IMR-90 (cell line): ENCODE results near the gene CCNI2. TPM values are rescaled to one million over a fixed set of nuclear protein-coding genes. Genes with fewer than 3 reads are reported as not detected.

Experiments
- ATAC-seq: fragments of 200-7000 bp; cut with Tn5 transposase; 2 replicates; pipeline ENCODE4 v1.9.1; 2020; ENCODE audit warnings: low read depth, mild to moderate bottlenecking, moderate library complexity
- BruUV-seq: library from RNA; stranded (reverse); fragments of 400-500 nt; replicated peaks from 2 replicates; lab custom pipeline; 2021; lab: Mats Ljungman, UMichigan
- CTCF ChIA-PET: fragments of 300-600 bp; formaldehyde crosslinking; extraction: SDS; loops from one replicate; lab custom pipeline; 2021; ENCODE audit warnings: antibody characterized with exemption; lab: Yijun Ruan, JAX
- POLR2A ChIA-PET: fragments of 300-600 bp; sonication (Branson Sonifier 250); formaldehyde crosslinking; loops from one replicate; lab custom pipeline; 2022; ENCODE audit warnings: antibody characterized with exemption; ENCODE audit not compliant: unreplicated experiment; lab: Charles Lee
- DNase-seq: peaks from one replicate; pipeline ENCODE4 v3.0.0; 2013
- H2AFZ ChIP-seq: replicated peaks from 2 replicates; pipeline ENCODE3; 2013; ENCODE audit warnings: low read length, mild to moderate bottlenecking; ENCODE audit not compliant: poor library complexity
- H2AK5ac ChIP-seq: 2 replicates; pipeline ENCODE4 v1.6.1; 2013; ENCODE audit warnings: low read depth, low read length, inconsistent platforms
- H2AK9ac ChIP-seq: replicated peaks from 2 replicates; pipeline ENCODE3; 2013; ENCODE audit warnings: mild to moderate bottlenecking, low read depth, low read length, moderate library complexity; ENCODE audit not compliant: poor library complexity
- H2BK120ac ChIP-seq: 2 replicates; pipeline ENCODE4 v1.6.1; 2013; ENCODE audit warnings: low read depth, low read length, inconsistent platforms
- H2BK15ac ChIP-seq: 3 replicates; pipeline ENCODE4 v1.6.1; 2013; ENCODE audit warnings: low read depth, low read length, inconsistent platforms
- H2BK20ac ChIP-seq: 2 replicates; pipeline ENCODE4 v1.6.1; 2013; ENCODE audit warnings: low read depth, mild to moderate bottlenecking, inconsistent platforms, low read length, moderate library complexity
- H2BK5ac ChIP-seq: 2 replicates; pipeline ENCODE4 v1.6.1; 2013; ENCODE audit warnings: mild to moderate bottlenecking, low read depth, low read length, inconsistent platforms; ENCODE audit not compliant: poor library complexity, severe bottlenecking
- H3K14ac ChIP-seq: replicated peaks from 2 replicates; pipeline ENCODE4 v1.6.1; 2013; ENCODE audit warnings: low read depth, low read length, inconsistent platforms
- H3K18ac ChIP-seq: 2 replicates; pipeline ENCODE4 v1.6.1; 2013; ENCODE audit warnings: low read depth, low read length, control low read depth
- H3K23ac ChIP-seq: 2 replicates; pipeline ENCODE4 v1.6.1; 2013; ENCODE audit warnings: low read depth, low read length, inconsistent platforms
- H3K27ac ChIP-seq: 2 replicates; pipeline ENCODE4 v1.5.1; 2013; ENCODE audit warnings: mild to moderate bottlenecking, control low read depth, low read length; ENCODE audit not compliant: insufficient read depth
- H3K27me3 ChIP-seq: 2 replicates; pipeline ENCODE4 v1.6.1; 2013; ENCODE audit warnings: low read length; ENCODE audit not compliant: control insufficient read depth, insufficient read depth
- H3K36me3 ChIP-seq: 2 replicates; pipeline ENCODE4 v1.6.1; 2013; ENCODE audit warnings: low read length, mixed read lengths; ENCODE audit not compliant: control insufficient read depth, insufficient read depth
- H3K4ac ChIP-seq: 2 replicates; pipeline ENCODE4 v1.6.1; 2013; ENCODE audit warnings: low read depth, low read length, inconsistent platforms
- H3K4me1 ChIP-seq: 2 replicates; pipeline ENCODE4 v1.6.1; 2013; ENCODE audit warnings: low read length, mixed read lengths; ENCODE audit not compliant: control insufficient read depth, insufficient read depth
- H3K4me2 ChIP-seq: 2 replicates; pipeline ENCODE4 v1.6.1; 2013; ENCODE audit warnings: low read depth, mild to moderate bottlenecking, control low read depth, low read length, moderate library complexity
- H3K4me3 ChIP-seq: 2 replicates; pipeline ENCODE4 v1.5.1; 2013; ENCODE audit warnings: low read depth, mild to moderate bottlenecking, control low read depth, low read length, moderate library complexity; ENCODE audit not compliant: insufficient read depth
- H3K56ac ChIP-seq: 2 replicates; pipeline ENCODE4 v1.6.1; 2013; ENCODE audit warnings: low read length, inconsistent platforms; ENCODE audit not compliant: insufficient read depth; ENCODE audit errors: extremely low read depth
- H3K79me1 ChIP-seq, 2 experiments: 2 replicates each; pipeline ENCODE4 v1.6.1; 2013; ENCODE audit warnings: low read length in 2 of 2, inconsistent platforms in 1 of 2, low read depth in 1 of 2
- H3K9ac ChIP-seq: 2 replicates; pipeline ENCODE4 v1.6.1; 2013; ENCODE audit warnings: low read depth, low read length, control low read depth
- H3K9me1 ChIP-seq: 2 replicates; pipeline ENCODE4 v1.6.1; 2013; ENCODE audit warnings: low read length, inconsistent platforms; ENCODE audit not compliant: insufficient read depth
- H3K9me3 ChIP-seq: 2 replicates; pipeline ENCODE4 v1.6.1; 2013; ENCODE audit warnings: low read length; ENCODE audit not compliant: control insufficient read depth, insufficient read depth
- H4K20me1 ChIP-seq: 2 replicates; pipeline ENCODE4 v1.6.1; 2013; ENCODE audit warnings: low read length, inconsistent platforms; ENCODE audit not compliant: insufficient read depth
- H4K5ac ChIP-seq: 2 replicates; pipeline ENCODE4 v1.6.1; 2013; ENCODE audit warnings: mild to moderate bottlenecking, low read depth, low read length, control low read depth
- H4K8ac ChIP-seq, 2 experiments: 2 replicates each; pipeline ENCODE4 v1.6.1; 2013; ENCODE audit warnings: low read depth in 2 of 2, low read length in 2 of 2, control low read depth in 1 of 2, inconsistent platforms in 1 of 2
- H4K91ac ChIP-seq: 2 replicates; pipeline ENCODE4 v1.6.1; 2013; ENCODE audit warnings: low read depth, low read length, inconsistent platforms; ENCODE audit not compliant: insufficient read depth
- CHD1 ChIP-seq: IDR thresholded peaks from 2 replicates; pipeline ENCODE4 v1.6.1; 2012; ENCODE audit warnings: low read depth, low read length, improper control_type of control experiment
- FOS ChIP-seq: fragments of 150-350 bp; IDR thresholded peaks from 2 replicates; pipeline ENCODE4 v1.6.1; 2016; ENCODE audit warnings: low read depth, low read length
- MAFK ChIP-seq: IDR thresholded peaks from 2 replicates; pipeline ENCODE4 v1.6.1; 2012; ENCODE audit warnings: low read depth, low read length, improper control_type of control experiment
- MXI1 ChIP-seq: IDR thresholded peaks from 2 replicates; pipeline ENCODE4 v1.6.1; 2012; ENCODE audit warnings: low read depth, mild to moderate bottlenecking, low read length, moderate library complexity, borderline replicate concordance
- POLR2A ChIP-seq: IDR thresholded peaks from 2 replicates; pipeline ENCODE4 v1.6.1; 2012; ENCODE audit warnings: mild to moderate bottlenecking, low read depth, low read length
- RAD21 ChIP-seq: IDR thresholded peaks from 2 replicates; pipeline ENCODE4 v1.6.1; 2012; ENCODE audit warnings: low read length, improper control_type of control experiment
- RFX5 ChIP-seq: IDR thresholded peaks from 2 replicates; pipeline ENCODE4 v1.8.0; 2012; ENCODE audit warnings: low read depth, mild to moderate bottlenecking, low read length, moderate library complexity
- SMC3 ChIP-seq: fragments of 150-350 bp; IDR thresholded peaks from 2 replicates; pipeline ENCODE4 v1.6.1; 2016; ENCODE audit warnings: low read depth, mild to moderate bottlenecking, antibody characterized with exemption, low read length, moderate library complexity
- WGBS, 2 experiments: methylation state at CpG; one replicate each; pipeline versions ENCODE4 v1.1.5 to v1.1.7; 2013; ENCODE audit warnings: missing lambda C conversion rate in 2 of 2; ENCODE audit not compliant: insufficient read length in 1 of 2; ENCODE audit errors: extremely low coverage in 2 of 2; 5-methylcytosine and 5-hydroxymethylcytosine counted together
- dilution Hi-C: fragments of 300-500 bp; cut with HindIII; formaldehyde crosslinking; loops from one replicate; pipeline ENCODE4 v1.14.3; 2018; ENCODE audit warnings: low sequenced_read_pairs; ENCODE audit not compliant: unreplicated experiment
- in situ Hi-C: fragments of 300-500 bp; cut with MboI; formaldehyde crosslinking; loops from 3 replicates; pipeline ENCODE4 v1.14.3; 2019; ENCODE audit warnings: low sequenced_read_pairs, inconsistent platforms, mixed read lengths
- intact Hi-C: fragments of 100-400 bp; cut with micrococcal nuclease; formaldehyde crosslinking; loops from 2 replicates; pipeline ENCODE4 v1.10.0; 2022
- polyA plus RNA-seq, 3 experiments: library from polyadenylated mRNA; depleted of rRNA; stranded (reverse); fragments of >200 nt; gene quantifications; 2 replicates each; pipeline ENCODE4 v1.2.3, GENCODE V29; 2012; ENCODE audit warnings: low replicate concordance in 1 of 3
- total RNA-seq: library from RNA; depleted of rRNA; stranded (reverse); fragments of >200 nt; gene quantifications from 2 replicates; pipeline ENCODE4 v1.2.3, GENCODE V29; 2012

The CCNI2 gene
- total and polyA plus RNA-seq, 2 of the 4 experiments (the other 2 are of a cell fraction) = not detected

DNA sequence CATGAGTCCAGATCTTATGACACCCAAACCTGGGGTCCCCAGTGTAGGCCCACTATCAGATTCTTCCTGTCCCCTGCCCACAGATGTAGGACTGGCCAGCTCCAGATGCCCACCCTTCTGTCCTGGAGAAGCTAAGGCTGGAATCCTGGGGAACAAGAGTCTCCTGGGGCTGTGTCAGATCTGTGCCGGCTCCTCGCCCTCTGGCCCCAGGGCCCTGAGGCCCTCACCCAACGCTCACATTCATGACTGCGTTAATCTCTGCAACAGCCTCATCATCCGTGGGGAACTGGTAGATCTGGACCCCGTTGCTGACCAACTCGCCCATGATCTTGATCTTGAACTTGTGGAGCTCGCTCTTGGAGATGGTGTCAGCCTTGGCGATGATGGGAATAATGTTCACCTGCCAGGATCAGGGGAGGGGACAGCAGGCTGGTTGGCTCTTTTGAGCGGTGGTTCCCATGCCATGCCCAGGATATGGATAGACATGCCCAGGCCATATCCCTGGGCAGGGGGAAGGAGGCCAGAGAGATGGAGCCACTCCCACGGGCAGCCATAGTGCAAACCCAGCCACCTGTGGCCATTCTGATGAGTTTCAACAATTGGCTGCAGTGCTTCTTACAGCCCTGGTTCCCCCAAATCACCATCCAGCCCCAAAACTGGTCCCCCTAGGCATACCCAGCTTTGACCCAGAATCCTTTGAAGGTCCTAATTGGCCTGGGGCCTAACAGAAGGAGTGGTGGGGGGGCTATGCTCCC lies 15.2 kb downstream of the CCNI2 start:
- H3K9ac ChIP-seq = no peak overlapping the region
- H4K5ac ChIP-seq = no peak overlapping the region
- no peak overlapping the region for H2BK5ac ChIP-seq
- intact Hi-C loops = no loop called here
- peaks cover 8% of the 10 kb centered on the region for H4K20me1 ChIP-seq
- ChIA-PET POLR2A (no interaction called here), CTCF (no interaction called here)
- no peak for TF ChIP-seq RAD21
- no peak for TF ChIP-seq MAFK
- TF ChIP-seq POLR2A = no peak
- no peak for TF ChIP-seq SMC3
- TF ChIP-seq MXI1 = no peak
- TF ChIP-seq RFX5 = no peak
- no peak for TF ChIP-seq FOS
- no peak for TF ChIP-seq CHD1
- no peak for DNase-seq
- 93% methylated on average over 6 of the region's 11 CpGs; no CpG with 5 or more reads in 1 of the 2 experiments for WGBS, 2 experiments
- dilution Hi-C loops = no loop called here
- H3K23ac ChIP-seq = no peak overlapping the region
- in situ Hi-C loops = no loop called here
- H4K8ac ChIP-seq = no peak overlapping the region
- no peak overlapping the region for H3K18ac ChIP-seq
- H3K14ac ChIP-seq = no peak overlapping the region
- peaks cover 10% of the 10 kb centered on the region; the same call in 1 of the 2 replicates for H3K9me1 ChIP-seq
- H3K4ac ChIP-seq = no peak overlapping the region
- H3K27me3 ChIP-seq = no peaks in the 10 kb centered on the region
- H2AFZ ChIP-seq = no peak overlapping the region
- H2AK9ac ChIP-seq = no peak overlapping the region
- BruUV-seq = no TSS peak
- no peaks in the 10 kb centered on the region for H3K9me3 ChIP-seq
- peaks cover 56% of the 10 kb centered on the region for H3K36me3 ChIP-seq
- no peak overlapping the region for H2BK15ac ChIP-seq
- H2AK5ac ChIP-seq = no peak overlapping the region
- H2BK20ac ChIP-seq = no peak overlapping the region
- H3K4me3 ChIP-seq = no peak overlapping the region
- H3K79me1 ChIP-seq = peaks cover 8 to 28% of the 10 kb centered on the region in 2 experiments; a peak in 3 of 4 replicates
- no peak overlapping the region for H3K4me2 ChIP-seq
- H2BK120ac ChIP-seq = no peak overlapping the region
- H3K56ac ChIP-seq = no peak overlapping the region
- H4K91ac ChIP-seq = no peak overlapping the region
- peaks cover 3% of the 10 kb centered on the region for H3K4me1 ChIP-seq
- no peak for ATAC-seq
- H3K27ac ChIP-seq = no peak overlapping the region
